Neural progenitor cell (in vitro differentiated cells): ENCODE data around the gene SLC38A10. TPM values are rescaled to one million over a fixed set of nuclear protein-coding genes. Genes with fewer than 3 reads are reported as not detected.

ENCODE experiments used
- DNase-seq: peaks from one replicate; pipeline ENCODE4 v3.0.0-alpha.2; 2016; ENCODE audit warnings: low spot score
- H2AFZ ChIP-seq: fragments of 200-600 bp; sonication (generic); replicated peaks from 2 replicates; pipeline ENCODE4 v1.6.1; 2016; ENCODE audit warnings: antibody characterized with exemption
- H3F3A ChIP-seq: fragments of 200-600 bp; sonication (generic); 2 replicates; pipeline ENCODE4 v1.6.1; 2016; ENCODE audit warnings: antibody characterized with exemption, low read depth
- H3K27ac ChIP-seq: fragments of 200-600 bp; sonication (generic); 2 replicates; pipeline ENCODE4 v1.5.1; 2016; ENCODE audit warnings: mild to moderate bottlenecking
- H3K27me3 ChIP-seq: fragments of 200-600 bp; sonication (generic); 2 replicates; pipeline ENCODE4 v1.6.1; 2016; ENCODE audit warnings: mild to moderate bottlenecking, moderate library complexity
- H3K36me3 ChIP-seq: fragments of 200-600 bp; sonication (generic); 2 replicates; pipeline ENCODE4 v1.5.1; 2016
- H3K4me1 ChIP-seq: fragments of 200-600 bp; sonication (generic); 2 replicates; pipeline ENCODE4 v1.6.1; 2016; ENCODE audit warnings: mixed run types
- H3K4me2 ChIP-seq: fragments of 200-600 bp; sonication (generic); 2 replicates; pipeline ENCODE4 v1.6.1; 2016
- H3K4me3 ChIP-seq: fragments of 200-600 bp; sonication (generic); 2 replicates; pipeline ENCODE4 v1.5.1; 2016
- H3K79me2 ChIP-seq: fragments of 200-600 bp; sonication (generic); 2 replicates; pipeline ENCODE4 v1.6.1; 2016; ENCODE audit warnings: low read depth
- H3K9ac ChIP-seq: fragments of 200-600 bp; sonication (generic); 2 replicates; pipeline ENCODE4 v1.6.1; 2016
- H3K9me3 ChIP-seq: fragments of 200-600 bp; sonication (generic); 2 replicates; pipeline ENCODE4 v1.5.1; 2016; ENCODE audit warnings: low read depth
- H4K20me1 ChIP-seq: fragments of 200-600 bp; sonication (generic); 2 replicates; pipeline ENCODE4 v1.6.1; 2016; ENCODE audit warnings: low read depth
- H3K27ac Mint-ChIP-seq: 3 replicates; pipeline ENCODE4 v1.8.0; 2021; ENCODE audit warnings: mixed read lengths
- H3K27me3 Mint-ChIP-seq: 2 replicates; pipeline ENCODE4 v1.8.0; 2022; ENCODE audit warnings: low read depth, mild to moderate bottlenecking, inconsistent platforms, moderate library complexity, mixed read lengths; ENCODE audit not compliant: insufficient read depth
- H3K36me3 Mint-ChIP-seq: 3 replicates; pipeline ENCODE4 v1.8.0; 2021; ENCODE audit warnings: mixed read lengths
- H3K4me1 Mint-ChIP-seq: 3 replicates; pipeline ENCODE4 v1.8.0; 2021; ENCODE audit warnings: mixed read lengths
- H3K4me3 Mint-ChIP-seq: 3 replicates; pipeline ENCODE4 v1.8.0; 2021; ENCODE audit warnings: mild to moderate bottlenecking, moderate library complexity, mixed read lengths
- H3K9me3 Mint-ChIP-seq: 3 replicates; pipeline ENCODE4 v1.8.0; 2020; ENCODE audit warnings: mixed read lengths
- EZH2 ChIP-seq: fragments of 200-600 bp; sonication (generic); IDR thresholded peaks from 2 replicates; pipeline ENCODE4 v1.6.1; 2017; ENCODE audit warnings: antibody characterized with exemption, mild to moderate bottlenecking, moderate library complexity
- EZH2phosphoT487 ChIP-seq: fragments of 200-600 bp; sonication (generic); IDR thresholded peaks from 2 replicates; pipeline ENCODE4 v1.6.1; 2017; ENCODE audit warnings: antibody characterized with exemption
- total RNA-seq: library from RNA; depleted of rRNA; stranded (reverse); fragments of >200 nt; gene quantifications from 2 replicates; pipeline ENCODE4 v1.2.3, GENCODE V29; 2015; ENCODE audit warnings: low replicate concordance
- TF ChIP-seq, protein P1 (sequence below): fragments of 200-600 bp; sonication (generic); IDR thresholded peaks from 2 replicates; pipeline ENCODE4 v1.5.1; 2017; ENCODE audit warnings: antibody characterized with exemption, mild to moderate bottlenecking

The SLC38A10 gene
- total RNA-seq, 1 donor from 2014 or later: 8.3 TPM

GRCh38 chr17:81238490-81238814 is 56.7 kb downstream of the SLC38A10 start:
- Mint-ChIP-seq H3K27ac (no peak overlapping the region), H3K36me3 (peaks cover 1% of the 10 kb centered on the region), H3K9me3 (no peaks in the 10 kb centered on the region), H3K4me3 (peak overlapping the region; percentile 98), H3K4me1 (peaks cover 24% of the 10 kb centered on the region), H3K27me3 (peaks cover 9% of the 10 kb centered on the region)
- Histone ChIP-seq H4K20me1 (peaks cover 20% of the 10 kb centered on the region), H3K79me2 (peaks cover 27% of the 10 kb centered on the region), H3K27me3 (no peaks in the 10 kb centered on the region), H3K36me3 (no peaks in the 10 kb centered on the region), H3F3A (peaks cover 22% of the 10 kb centered on the region), H3K9me3 (no peaks in the 10 kb centered on the region), H3K4me1 (peaks cover 5% of the 10 kb centered on the region), H3K9ac (peak overlapping the region; percentile 77), H3K4me2 (peak overlapping the region; percentile 86), H2AFZ (peak overlapping the region; percentile 3), H3K27ac (no peak overlapping the region), H3K4me3 (peak overlapping the region; percentile 81)
- DNase-seq: no peak
- TF ChIP-seq, protein P1, sequence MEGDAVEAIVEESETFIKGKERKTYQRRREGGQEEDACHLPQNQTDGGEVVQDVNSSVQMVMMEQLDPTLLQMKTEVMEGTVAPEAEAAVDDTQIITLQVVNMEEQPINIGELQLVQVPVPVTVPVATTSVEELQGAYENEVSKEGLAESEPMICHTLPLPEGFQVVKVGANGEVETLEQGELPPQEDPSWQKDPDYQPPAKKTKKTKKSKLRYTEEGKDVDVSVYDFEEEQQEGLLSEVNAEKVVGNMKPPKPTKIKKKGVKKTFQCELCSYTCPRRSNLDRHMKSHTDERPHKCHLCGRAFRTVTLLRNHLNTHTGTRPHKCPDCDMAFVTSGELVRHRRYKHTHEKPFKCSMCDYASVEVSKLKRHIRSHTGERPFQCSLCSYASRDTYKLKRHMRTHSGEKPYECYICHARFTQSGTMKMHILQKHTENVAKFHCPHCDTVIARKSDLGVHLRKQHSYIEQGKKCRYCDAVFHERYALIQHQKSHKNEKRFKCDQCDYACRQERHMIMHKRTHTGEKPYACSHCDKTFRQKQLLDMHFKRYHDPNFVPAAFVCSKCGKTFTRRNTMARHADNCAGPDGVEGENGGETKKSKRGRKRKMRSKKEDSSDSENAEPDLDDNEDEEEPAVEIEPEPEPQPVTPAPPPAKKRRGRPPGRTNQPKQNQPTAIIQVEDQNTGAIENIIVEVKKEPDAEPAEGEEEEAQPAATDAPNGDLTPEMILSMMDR: no peak
- no peak for TF ChIP-seq EZH2phosphoT487
- TF ChIP-seq EZH2: no peak

DNA sequence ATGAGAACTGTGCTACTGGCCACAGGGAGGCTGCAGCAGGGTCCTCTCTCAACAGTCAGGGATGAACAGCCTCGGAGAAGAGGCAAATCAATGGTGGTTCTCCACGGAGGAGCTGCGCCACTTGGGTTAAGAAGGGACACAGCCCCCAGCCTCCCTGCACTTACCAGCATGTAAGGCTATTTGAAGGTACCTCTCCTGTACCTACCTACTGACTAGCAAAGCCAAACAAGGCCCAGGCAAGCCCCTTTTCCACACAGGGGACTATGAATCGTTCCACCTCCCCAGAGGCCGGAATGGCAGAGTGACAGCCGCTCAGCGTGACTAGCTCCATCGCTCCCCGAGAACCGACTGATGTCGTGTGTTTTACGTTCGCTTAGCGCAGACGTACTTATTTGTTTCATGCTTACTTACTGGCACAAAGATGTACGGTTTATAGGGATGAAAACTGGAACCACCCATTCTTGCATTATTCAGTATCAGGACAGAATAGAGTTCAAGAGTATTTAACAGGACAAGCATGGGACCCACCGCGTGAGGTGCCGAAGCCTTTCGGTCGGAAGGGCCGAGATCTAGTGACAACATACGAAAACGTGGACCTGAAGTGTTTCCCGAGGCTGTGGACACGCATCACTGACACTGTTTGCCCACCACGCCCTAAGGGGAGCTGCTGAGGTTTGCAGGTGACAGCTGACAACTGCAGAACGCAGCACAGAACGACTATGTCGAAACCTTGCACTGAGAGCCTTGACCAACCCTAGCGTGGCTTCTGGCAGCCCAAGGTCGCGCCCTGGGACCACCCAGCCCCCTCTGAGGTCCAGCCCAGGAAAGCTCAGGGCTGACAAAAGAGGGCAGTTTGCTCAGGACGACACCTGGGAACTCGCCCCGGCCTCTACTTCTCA is 57.3 kb downstream of the SLC38A10 start:
- H3K27ac Mint-ChIP-seq: no peak overlapping the region
- no peaks in the 10 kb centered on the region for H3K9me3 Mint-ChIP-seq
- no peak overlapping the region for H2AFZ ChIP-seq
- H4K20me1 ChIP-seq: peaks cover 18% of the 10 kb centered on the region
- H3K4me3 Mint-ChIP-seq: peak overlapping the region; percentile 98
- peaks cover 24% of the 10 kb centered on the region for H3K4me1 Mint-ChIP-seq
- H3F3A ChIP-seq: peaks cover 17% of the 10 kb centered on the region
- H3K27me3 Mint-ChIP-seq: peaks cover 9% of the 10 kb centered on the region
- no peaks in the 10 kb centered on the region for H3K27me3 ChIP-seq
- peak overlapping the region; percentile 81 for H3K4me3 ChIP-seq
- TF ChIP-seq EZH2phosphoT487 (no peak), EZH2 (no peak)
- TF ChIP-seq, protein P1: no peak
- no peak overlapping the region for H3K27ac ChIP-seq
- H3K79me2 ChIP-seq: peaks cover 27% of the 10 kb centered on the region
- H3K9me3 ChIP-seq: no peaks in the 10 kb centered on the region
- peaks cover 1% of the 10 kb centered on the region for H3K36me3 Mint-ChIP-seq
- H3K36me3 ChIP-seq: no peaks in the 10 kb centered on the region
- DNase-seq: no peak
- peak overlapping the region; percentile 86 for H3K4me2 ChIP-seq
- H3K9ac ChIP-seq: peak overlapping the region; percentile 77
- H3K4me1 ChIP-seq: peaks cover 5% of the 10 kb centered on the region

GRCh38 chr17:81236784-81237183 is 58.3 kb downstream of the SLC38A10 start:
- Histone ChIP-seq H3K79me2 (peaks cover 27% of the 10 kb centered on the region), H4K20me1 (peaks cover 11% of the 10 kb centered on the region), H3K4me2 (no peak overlapping the region), H3K4me1 (peaks cover 5% of the 10 kb centered on the region), H2AFZ (no peak overlapping the region), H3K9me3 (no peaks in the 10 kb centered on the region), H3K9ac (no peak overlapping the region), H3K4me3 (no peak overlapping the region), H3K27ac (no peak overlapping the region), H3F3A (peaks cover 9% of the 10 kb centered on the region), H3K36me3 (no peaks in the 10 kb centered on the region), H3K27me3 (no peaks in the 10 kb centered on the region)
- peak overlapping the region; percentile 98 for H3K4me3 Mint-ChIP-seq
- H3K27ac Mint-ChIP-seq: no peak overlapping the region
- H3K4me1 Mint-ChIP-seq: peaks cover 21% of the 10 kb centered on the region
- TF ChIP-seq, protein P1: no peak
- TF ChIP-seq EZH2phosphoT487 (no peak), EZH2 (no peak)
- peaks cover 1% of the 10 kb centered on the region for H3K36me3 Mint-ChIP-seq
- DNase-seq: no peak
- H3K27me3 Mint-ChIP-seq: peaks cover 7% of the 10 kb centered on the region
- H3K9me3 Mint-ChIP-seq: no peaks in the 10 kb centered on the region
